Measurements from ENCODE around the gene FRMD4A.

Gene FRMD4A

DNA sequence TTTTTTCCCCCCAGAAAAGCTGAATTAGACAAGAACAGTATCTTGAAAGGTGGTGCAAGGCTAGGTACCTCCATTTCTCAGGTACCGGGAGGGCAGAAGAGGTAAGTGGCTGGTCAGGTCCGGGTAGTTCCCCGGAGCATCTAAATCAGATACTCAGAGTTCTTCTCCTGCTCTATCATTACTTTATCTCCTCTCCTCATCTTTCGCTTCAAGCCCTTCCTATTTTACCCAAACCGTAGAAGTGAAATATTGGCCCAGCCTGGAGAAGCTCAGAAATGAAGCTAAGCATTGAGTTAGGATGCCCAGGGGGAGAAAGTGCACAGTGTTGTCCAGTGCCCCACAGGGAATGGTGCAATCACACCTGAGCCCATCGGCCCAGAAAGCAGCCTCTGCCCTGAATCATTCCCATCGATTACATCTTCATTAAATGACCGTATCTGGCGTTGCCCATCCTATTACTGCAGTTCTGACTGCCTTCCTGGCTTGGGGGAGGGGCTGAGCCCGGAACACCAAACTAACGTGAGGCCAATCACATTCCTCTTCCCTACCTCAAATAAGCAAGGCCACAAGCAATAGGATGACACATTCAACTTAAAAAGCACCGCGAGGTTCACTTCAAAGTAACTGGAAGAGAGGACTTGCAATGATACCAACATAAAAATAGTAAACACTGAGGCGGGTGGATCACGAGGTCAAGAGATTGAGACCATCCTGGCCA lies 627.5 kb downstream of the FRMD4A start:
- no peaks in the 10 kb centered on the region for H3K27me3 ChIP-seq
- TF ChIP-seq, protein P1, sequence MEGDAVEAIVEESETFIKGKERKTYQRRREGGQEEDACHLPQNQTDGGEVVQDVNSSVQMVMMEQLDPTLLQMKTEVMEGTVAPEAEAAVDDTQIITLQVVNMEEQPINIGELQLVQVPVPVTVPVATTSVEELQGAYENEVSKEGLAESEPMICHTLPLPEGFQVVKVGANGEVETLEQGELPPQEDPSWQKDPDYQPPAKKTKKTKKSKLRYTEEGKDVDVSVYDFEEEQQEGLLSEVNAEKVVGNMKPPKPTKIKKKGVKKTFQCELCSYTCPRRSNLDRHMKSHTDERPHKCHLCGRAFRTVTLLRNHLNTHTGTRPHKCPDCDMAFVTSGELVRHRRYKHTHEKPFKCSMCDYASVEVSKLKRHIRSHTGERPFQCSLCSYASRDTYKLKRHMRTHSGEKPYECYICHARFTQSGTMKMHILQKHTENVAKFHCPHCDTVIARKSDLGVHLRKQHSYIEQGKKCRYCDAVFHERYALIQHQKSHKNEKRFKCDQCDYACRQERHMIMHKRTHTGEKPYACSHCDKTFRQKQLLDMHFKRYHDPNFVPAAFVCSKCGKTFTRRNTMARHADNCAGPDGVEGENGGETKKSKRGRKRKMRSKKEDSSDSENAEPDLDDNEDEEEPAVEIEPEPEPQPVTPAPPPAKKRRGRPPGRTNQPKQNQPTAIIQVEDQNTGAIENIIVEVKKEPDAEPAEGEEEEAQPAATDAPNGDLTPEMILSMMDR (IDR thresholded peaks at IDR 0.05; ENCODE audit: low read depth, low read length): no peak
- H3K4me3 ChIP-seq (ENCODE audit: low read depth, low read length): no peak overlapping the region
- no peaks in the 10 kb centered on the region for H3K36me3 ChIP-seq
- no peak for DNase-seq
- H3K4me1 ChIP-seq: no peaks in the 10 kb centered on the region
- no peaks in the 10 kb centered on the region for H3K9me3 ChIP-seq

DNA sequence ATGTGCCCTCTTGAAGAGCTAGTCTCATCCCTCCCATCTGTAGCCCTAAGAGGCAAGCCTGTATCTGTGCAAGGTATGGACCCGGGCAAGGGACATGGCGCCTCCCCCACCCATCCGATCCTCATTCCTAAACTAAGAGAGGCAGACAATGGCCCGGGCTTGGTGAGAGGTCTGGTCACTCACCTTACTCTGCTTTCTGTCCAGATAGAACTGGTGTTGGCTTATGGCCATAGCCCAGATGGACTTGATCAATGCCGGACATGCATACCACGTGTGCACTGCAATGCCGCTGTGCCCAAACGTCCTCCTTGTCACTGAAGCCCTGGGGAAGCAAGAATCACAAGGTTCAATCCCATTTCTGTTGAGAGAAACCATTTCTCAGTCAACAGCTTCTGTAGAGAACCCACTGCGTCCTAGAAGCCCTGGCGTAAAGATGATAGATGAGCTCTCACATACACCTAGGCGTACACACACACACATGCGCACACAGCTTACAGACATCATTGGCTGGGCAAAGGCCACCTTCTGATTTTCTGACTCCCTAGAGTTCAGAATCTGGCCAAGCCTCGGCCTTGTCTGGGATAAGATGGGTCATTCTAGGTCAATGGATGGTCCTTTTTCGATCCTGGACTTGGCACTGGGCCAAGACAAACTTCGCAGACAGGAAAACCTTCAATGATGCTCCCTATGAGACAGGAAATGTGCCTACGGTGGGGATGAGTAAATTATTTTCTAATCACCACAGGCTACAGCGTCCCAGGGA lies 629.4 kb downstream of the FRMD4A start:
- Histone ChIP-seq H3K4me3 (ENCODE audit: low read depth, low read length) (no peak overlapping the region), H3K27me3 (no peaks in the 10 kb centered on the region)
- DNase-seq: no peak

DNA sequence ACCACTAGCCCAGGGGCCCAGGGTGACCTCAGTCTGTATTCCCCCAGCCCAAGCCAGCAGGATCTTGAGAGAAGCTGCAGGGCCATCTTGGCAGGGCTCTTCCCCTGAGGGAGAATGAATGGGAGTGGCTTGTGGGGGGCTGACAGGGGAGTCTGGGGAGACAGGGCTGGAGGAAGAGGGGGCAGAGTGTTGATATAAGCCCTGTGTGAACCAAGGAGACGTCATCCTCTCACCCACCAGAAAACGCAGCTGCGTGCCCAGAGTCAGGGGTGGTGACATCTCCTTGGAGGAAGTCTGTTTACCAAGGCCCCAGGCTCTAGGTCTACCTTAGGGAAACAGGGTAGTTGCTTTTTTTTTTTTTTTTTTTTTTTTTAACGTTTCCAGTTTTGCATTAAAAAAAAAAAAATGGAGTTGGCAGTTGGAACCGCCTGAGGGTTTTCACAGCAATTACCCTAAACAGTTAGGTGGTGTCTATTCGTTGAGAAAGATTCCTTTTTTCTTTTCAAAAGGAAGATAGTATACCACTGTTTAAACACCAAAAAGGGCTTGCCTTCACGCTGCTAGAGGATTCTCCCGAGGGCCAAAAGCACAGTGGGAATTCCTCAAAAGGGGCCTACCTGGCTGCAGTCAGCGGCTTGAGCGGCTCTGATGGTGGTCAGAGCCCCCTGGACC lies 630.1 kb downstream of the FRMD4A start:
- H3K27me3 ChIP-seq: no peaks in the 10 kb centered on the region
- TF ChIP-seq, protein P1 (IDR thresholded peaks at IDR 0.05; ENCODE audit: low read depth, low read length): no peak

More for the DNA sequence above, 629.4 kb downstream of the FRMD4A start:
- Histone ChIP-seq H3K9me3 (no peaks in the 10 kb centered on the region), H3K4me1 (no peaks in the 10 kb centered on the region), H3K36me3 (no peaks in the 10 kb centered on the region)
- TF ChIP-seq, protein P1 (IDR thresholded peaks at IDR 0.05; ENCODE audit: low read depth, low read length): no peak

GRCh38 chr10:13699216-13699615 lies 631.5 kb downstream of the FRMD4A start:
- Histone ChIP-seq H3K9me3 (no peaks in the 10 kb centered on the region), H3K4me3 (ENCODE audit: low read depth, low read length) (no peak overlapping the region), H3K4me1 (no peaks in the 10 kb centered on the region), H3K27me3 (no peaks in the 10 kb centered on the region), H3K36me3 (no peaks in the 10 kb centered on the region)
- no peak for DNase-seq
- TF ChIP-seq, protein P1 (IDR thresholded peaks at IDR 0.05; ENCODE audit: low read depth, low read length): no peak

More for the DNA sequence above, 630.1 kb downstream of the FRMD4A start:
- Histone ChIP-seq H3K36me3 (no peaks in the 10 kb centered on the region), H3K9me3 (no peaks in the 10 kb centered on the region), H3K4me1 (no peaks in the 10 kb centered on the region), H3K4me3 (ENCODE audit: low read depth, low read length) (no peak overlapping the region)
- DNase-seq: no peak

DNA sequence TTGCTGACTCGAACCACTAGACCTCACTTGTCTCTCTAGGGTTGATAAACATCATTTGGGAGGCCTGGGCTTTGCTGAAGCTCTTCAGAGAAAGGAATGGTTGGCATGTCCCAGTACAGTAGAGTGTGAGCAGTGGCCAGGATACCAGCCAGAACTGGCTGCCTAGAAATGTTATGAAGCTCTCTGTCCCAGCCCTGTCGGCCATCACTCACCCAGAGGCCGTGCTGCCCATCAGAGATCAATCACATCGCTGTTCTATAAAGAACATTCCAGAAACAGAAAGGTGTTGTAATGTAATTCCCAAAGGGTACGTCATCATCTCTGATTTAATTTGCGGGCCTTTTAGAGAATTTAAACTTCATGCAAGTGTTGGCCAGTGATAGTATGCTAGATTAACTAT lies 632.5 kb downstream of the FRMD4A start:
- no peaks in the 10 kb centered on the region for H3K36me3 ChIP-seq

More for the DNA sequence above, 632.5 kb downstream of the FRMD4A start:
- no peaks in the 10 kb centered on the region for H3K9me3 ChIP-seq
- no peaks in the 10 kb centered on the region for H3K27me3 ChIP-seq
- no peak overlapping the region for H3K4me3 ChIP-seq (ENCODE audit: low read depth, low read length)
- TF ChIP-seq, protein P1 (IDR thresholded peaks at IDR 0.05; ENCODE audit: low read depth, low read length): no peak
- no peaks in the 10 kb centered on the region for H3K4me1 ChIP-seq
- DNase-seq: no peak

Data from BE2C (cell line).